ENCODE measurements around the gene VWA3A. TPM values are rescaled to one million over a fixed set of nuclear protein-coding genes. Genes with fewer than 3 reads are reported as not detected.
A peak's percentile ranks its signal among the peaks of the same experiment; 100 is the strongest.

The VWA3A gene
- total and polyA plus RNA-seq, 2 experiments from 2014 or later, result not detected

DNA sequence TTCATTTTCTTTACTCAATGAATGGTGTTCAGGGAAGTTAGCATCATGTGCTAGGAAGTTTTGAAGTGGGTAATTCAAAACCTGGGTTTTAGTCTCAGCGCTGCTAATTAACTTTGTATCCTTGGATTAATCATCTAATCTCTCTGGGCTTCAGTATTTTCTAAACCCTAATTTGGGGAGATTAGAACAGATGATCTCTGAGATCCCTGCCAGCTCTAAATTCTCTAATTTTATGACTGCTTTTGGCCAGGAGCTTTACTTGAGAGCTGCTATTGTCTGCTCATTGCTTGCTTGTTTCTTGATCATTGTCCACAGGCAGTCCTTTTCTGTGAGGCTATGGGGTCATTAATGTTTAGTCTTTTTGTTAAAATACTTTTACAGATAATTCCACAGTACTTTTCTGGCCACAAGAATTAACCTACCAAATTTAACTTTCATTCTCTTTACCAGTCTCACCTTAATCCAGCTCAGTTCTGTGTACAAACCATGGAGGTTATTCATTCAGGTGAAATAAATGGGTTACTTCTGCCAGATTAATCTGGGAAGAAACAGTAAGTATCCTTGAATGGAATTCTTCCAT is 28.4 kb upstream of the VWA3A start:
- in situ Hi-C loops (cut with MboI), result loop anchor here (10.0 kb wide), 1 partner anchor 49 kb away; no protein-coding TSS in a partner anchor
- no peak overlapping the region for H3K27ac ChIP-seq
- H3K36me3 ChIP-seq (ENCODE audit: low read depth), result 0 out of 2 replicates have a peak, but pooled peaks cover 9% of the 10 kb centered on the region
- no peak overlapping the region for H3K9ac ChIP-seq
- H4K20me1 ChIP-seq (ENCODE audit: insufficient read depth), result no peaks in the 10 kb centered on the region
- no peaks in the 10 kb centered on the region for H3F3A ChIP-seq (ENCODE audit: insufficient read depth)
- H3K79me2 ChIP-seq (ENCODE audit: insufficient read depth), result peaks cover 98% of the 10 kb centered on the region
- no peaks in the 10 kb centered on the region for H3K4me1 ChIP-seq (ENCODE audit: insufficient read depth)
- H3K27me3 ChIP-seq (replicated peaks; ENCODE audit: insufficient read depth), result no peaks in the 10 kb centered on the region
- H3K9me2 ChIP-seq (ENCODE audit: insufficient read depth), result no peaks in the 10 kb centered on the region
- no peak overlapping the region for H2AFZ ChIP-seq
- DNase-seq, result no peak
- no peak overlapping the region for H3K4me2 ChIP-seq (ENCODE audit: unreplicated experiment)
- no peaks in the 10 kb centered on the region for H3K9me3 ChIP-seq (ENCODE audit: low read depth)
- 93 to 96% methylated on average over 1 of the region's 1 CpG for WGBS, 2 experiments (ENCODE audit: low coverage in 1 of 2, low lambda C conversion rate in 2 of 2, missing lambda C conversion rate in 2 of 2)
- H3K4me3 ChIP-seq, result no peak overlapping the region
- TF ChIP-seq EZH2 (IDR thresholded peaks at IDR 0.05; ENCODE audit: insufficient read depth, poor library complexity, severe bottlenecking) (no peak), EZH2phosphoT487 (IDR thresholded peaks at IDR 0.05; ENCODE audit: insufficient read depth, low read depth) (no peak)

DNA sequence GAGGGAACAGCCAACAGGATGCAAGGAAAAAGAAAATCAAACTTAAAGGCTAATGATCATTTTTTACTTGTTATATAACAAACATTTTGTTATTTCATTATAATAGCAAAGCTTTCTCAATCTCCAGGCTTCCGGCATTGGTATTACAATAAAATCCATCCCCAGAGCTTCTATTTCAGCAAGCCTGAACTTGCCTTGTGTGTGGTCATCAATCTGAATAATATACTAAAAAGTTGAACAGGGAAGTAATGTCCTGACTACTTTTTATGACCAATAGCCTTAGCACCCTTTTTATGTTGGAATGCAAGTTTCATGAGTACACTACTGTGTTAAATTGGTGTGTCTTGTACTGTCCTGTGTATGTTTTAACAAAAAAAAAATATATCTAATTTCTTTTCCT is 27.1 kb upstream of the VWA3A start:
- Histone ChIP-seq H3K9me2 (ENCODE audit: insufficient read depth) (no peaks in the 10 kb centered on the region), H3K4me3 (no peak overlapping the region), H3K4me1 (ENCODE audit: insufficient read depth) (no peaks in the 10 kb centered on the region), H3F3A (ENCODE audit: insufficient read depth) (no peaks in the 10 kb centered on the region), H3K9ac (no peak overlapping the region), H3K79me2 (ENCODE audit: insufficient read depth) (peaks cover 98% of the 10 kb centered on the region), H3K4me2 (ENCODE audit: unreplicated experiment) (no peak overlapping the region), H3K27ac (no peak overlapping the region), H3K9me3 (ENCODE audit: low read depth) (no peaks in the 10 kb centered on the region), H4K20me1 (ENCODE audit: insufficient read depth) (no peaks in the 10 kb centered on the region), H3K36me3 (ENCODE audit: low read depth) (0 out of 2 replicates have a peak, but pooled peaks cover 9% of the 10 kb centered on the region), H2AFZ (no peak overlapping the region), H3K27me3 (replicated peaks; ENCODE audit: insufficient read depth) (no peaks in the 10 kb centered on the region)
- 96 to 97% methylated on average over 1 of the region's 1 CpG for WGBS, 2 experiments (ENCODE audit: low coverage in 1 of 2, low lambda C conversion rate in 2 of 2, missing lambda C conversion rate in 2 of 2)
- TF ChIP-seq EZH2phosphoT487 (IDR thresholded peaks at IDR 0.05; ENCODE audit: insufficient read depth, low read depth) (no peak), EZH2 (IDR thresholded peaks at IDR 0.05; ENCODE audit: insufficient read depth, poor library complexity, severe bottlenecking) (no peak)
- no peak for DNase-seq
- in situ Hi-C loops (cut with MboI), result loop anchor here (10.0 kb wide), 1 partner anchor 50 kb away; no protein-coding TSS in a partner anchor

DNA sequence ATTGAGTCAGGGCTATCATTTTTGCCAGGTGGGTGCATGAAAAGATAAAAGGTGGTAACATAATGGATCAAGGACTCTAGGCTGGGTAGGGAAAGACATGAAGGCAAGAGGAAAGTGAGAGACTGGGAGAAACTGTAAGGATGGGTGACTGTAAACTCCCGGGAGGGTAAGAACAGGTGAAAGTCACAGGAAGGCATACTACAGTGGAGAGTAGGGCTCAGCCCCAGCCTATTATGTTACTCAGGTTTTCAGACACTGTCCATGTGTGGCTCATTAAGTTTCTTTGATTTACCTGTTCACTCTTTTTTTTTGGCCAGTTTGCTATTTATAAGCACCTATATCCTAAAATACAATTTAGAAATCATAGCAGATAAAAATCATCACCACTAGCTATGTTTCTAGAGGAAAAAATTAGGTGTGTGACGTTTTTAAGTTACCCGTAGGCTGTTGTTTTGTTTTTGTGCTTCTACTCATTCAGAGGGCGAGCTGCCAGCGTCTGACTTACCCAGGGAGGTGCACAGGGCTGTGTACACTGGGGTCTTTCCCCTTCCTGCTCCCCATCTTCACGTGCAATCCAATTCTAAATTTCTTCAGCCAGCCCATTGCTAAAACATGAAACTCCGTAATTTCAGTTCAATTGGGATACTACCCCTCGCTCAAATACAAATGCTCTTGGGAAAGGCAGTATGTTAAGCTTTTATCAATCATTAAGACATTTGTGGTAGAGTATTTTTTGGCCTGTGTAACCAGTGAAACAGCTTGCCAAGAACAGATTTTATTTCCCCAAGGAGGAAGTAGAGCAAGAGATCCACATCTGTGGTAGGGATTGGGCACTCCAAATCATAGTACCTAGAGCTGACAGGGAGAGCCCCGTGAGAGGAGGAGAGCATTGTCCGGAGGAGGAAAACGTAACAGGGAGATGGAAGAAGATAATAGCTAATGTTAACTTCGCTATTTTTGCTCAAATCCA is 21.7 kb upstream of the VWA3A start:
- Histone ChIP-seq H4K20me1 (ENCODE audit: insufficient read depth) (0 out of 2 replicates have a peak, but pooled peaks cover 4% of the 10 kb centered on the region), H3K27ac (no peak overlapping the region), H3K4me2 (ENCODE audit: unreplicated experiment) (no peak overlapping the region), H3K27me3 (replicated peaks; ENCODE audit: insufficient read depth) (no peaks in the 10 kb centered on the region), H3K36me3 (ENCODE audit: low read depth) (peaks cover 15% of the 10 kb centered on the region; the same call in 1 of the 2 replicates), H3K9me3 (ENCODE audit: low read depth) (no peaks in the 10 kb centered on the region), H3K9ac (no peak overlapping the region), H3K79me2 (ENCODE audit: insufficient read depth) (peaks cover 88% of the 10 kb centered on the region), H3K4me3 (no peak overlapping the region), H3K9me2 (ENCODE audit: insufficient read depth) (no peaks in the 10 kb centered on the region), H3F3A (ENCODE audit: insufficient read depth) (peaks cover 8% of the 10 kb centered on the region), H3K4me1 (ENCODE audit: insufficient read depth) (peaks cover 13% of the 10 kb centered on the region), H2AFZ (no peak overlapping the region)
- in situ Hi-C loops (cut with MboI), result no loop called here
- 87 to 88% methylated on average over 12 of the region's 12 CpGs for WGBS, 2 experiments (ENCODE audit: low coverage in 1 of 2, low lambda C conversion rate in 2 of 2, missing lambda C conversion rate in 2 of 2)
- TF ChIP-seq EZH2 (IDR thresholded peaks at IDR 0.05; ENCODE audit: insufficient read depth, poor library complexity, severe bottlenecking) (no peak), EZH2phosphoT487 (IDR thresholded peaks at IDR 0.05; ENCODE audit: insufficient read depth, low read depth) (no peak)
- DNase-seq, result peak; percentile 21

DNA sequence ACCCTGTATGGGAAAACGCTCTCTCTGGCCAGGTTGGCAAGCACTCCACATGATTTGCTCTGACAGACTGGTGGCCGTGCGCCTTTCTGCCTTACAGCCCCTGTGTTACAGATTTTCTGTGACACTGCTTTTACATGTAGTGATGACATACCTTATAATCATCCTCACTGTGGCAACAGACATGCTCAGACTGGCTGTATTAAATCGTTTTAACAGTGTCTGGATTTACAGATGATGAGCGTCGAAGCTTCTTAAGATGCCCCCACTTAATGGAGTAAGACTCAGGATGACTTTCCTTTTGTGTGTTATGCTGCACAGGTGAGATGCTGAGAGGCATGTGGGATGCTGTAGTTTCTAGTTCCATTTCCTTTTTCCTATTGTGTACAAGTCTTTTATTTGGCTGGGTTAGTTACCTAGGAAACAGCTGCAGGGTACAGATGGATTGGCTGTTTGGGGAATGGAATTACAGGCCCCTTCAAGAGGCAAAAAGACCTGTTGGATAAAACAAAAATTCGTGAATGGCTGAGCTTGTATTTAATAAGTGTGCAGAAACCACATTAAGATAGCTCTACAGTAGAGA is 20.9 kb upstream of the VWA3A start:
- Histone ChIP-seq H3K27me3 (replicated peaks; ENCODE audit: insufficient read depth) (no peaks in the 10 kb centered on the region), H3K9me3 (ENCODE audit: low read depth) (no peaks in the 10 kb centered on the region), H3K9me2 (ENCODE audit: insufficient read depth) (no peaks in the 10 kb centered on the region), H3K4me3 (no peak overlapping the region), H3K4me2 (ENCODE audit: unreplicated experiment) (no peak overlapping the region), H3K27ac (no peak overlapping the region), H2AFZ (no peak overlapping the region), H3K79me2 (ENCODE audit: insufficient read depth) (peaks cover 83% of the 10 kb centered on the region), H3F3A (ENCODE audit: insufficient read depth) (peaks cover 16% of the 10 kb centered on the region), H3K9ac (no peak overlapping the region), H3K4me1 (ENCODE audit: insufficient read depth) (peaks cover 21% of the 10 kb centered on the region), H4K20me1 (ENCODE audit: insufficient read depth) (0 out of 2 replicates have a peak, but pooled peaks cover 4% of the 10 kb centered on the region), H3K36me3 (ENCODE audit: low read depth) (peaks cover 15% of the 10 kb centered on the region; the same call in 1 of the 2 replicates)
- no peak for DNase-seq
- 95 to 97% methylated on average over 7 of the region's 7 CpGs for WGBS, 2 experiments (ENCODE audit: low coverage in 1 of 2, low lambda C conversion rate in 2 of 2, missing lambda C conversion rate in 2 of 2)
- in situ Hi-C loops (cut with MboI), result no loop called here
- TF ChIP-seq EZH2 (IDR thresholded peaks at IDR 0.05; ENCODE audit: insufficient read depth, poor library complexity, severe bottlenecking) (no peak), EZH2phosphoT487 (IDR thresholded peaks at IDR 0.05; ENCODE audit: insufficient read depth, low read depth) (no peak)
